Measurements from ENCODE around the gene JAG2. TPM values are rescaled to one million over a fixed set of nuclear protein-coding genes. Genes with fewer than 3 reads are reported as not detected.

Gene JAG2
- total RNA-seq, 6 experiments from 2014 or later = 0.23 to 0.76 (median 0.42) TPM

- no peaks in the 10 kb centered on the region for H3K36me3 Mint-ChIP-seq (ENCODE audit: low read depth)
- peak; percentile 99 for TF ChIP-seq CTCF (IDR thresholded peaks at IDR 0.05)
- H3K4me1 Mint-ChIP-seq (ENCODE audit: low read depth) = peaks cover 10% of the 10 kb centered on the region
- H3K27me3 Mint-ChIP-seq (ENCODE audit: insufficient read depth) = peaks cover 9% of the 10 kb centered on the region
- peak; percentile 59 for DNase-seq
- no peak overlapping the region for H3K27ac Mint-ChIP-seq
- no peaks in the 10 kb centered on the region for H3K9me3 Mint-ChIP-seq
- H3K4me3 Mint-ChIP-seq = peak overlapping the region; percentile 26; the same call in 1 of the 2 replicates
Observed at GRCh38 chr14:105203057-105203531, 34.5 kb upstream of the JAG2 start.

DNA sequence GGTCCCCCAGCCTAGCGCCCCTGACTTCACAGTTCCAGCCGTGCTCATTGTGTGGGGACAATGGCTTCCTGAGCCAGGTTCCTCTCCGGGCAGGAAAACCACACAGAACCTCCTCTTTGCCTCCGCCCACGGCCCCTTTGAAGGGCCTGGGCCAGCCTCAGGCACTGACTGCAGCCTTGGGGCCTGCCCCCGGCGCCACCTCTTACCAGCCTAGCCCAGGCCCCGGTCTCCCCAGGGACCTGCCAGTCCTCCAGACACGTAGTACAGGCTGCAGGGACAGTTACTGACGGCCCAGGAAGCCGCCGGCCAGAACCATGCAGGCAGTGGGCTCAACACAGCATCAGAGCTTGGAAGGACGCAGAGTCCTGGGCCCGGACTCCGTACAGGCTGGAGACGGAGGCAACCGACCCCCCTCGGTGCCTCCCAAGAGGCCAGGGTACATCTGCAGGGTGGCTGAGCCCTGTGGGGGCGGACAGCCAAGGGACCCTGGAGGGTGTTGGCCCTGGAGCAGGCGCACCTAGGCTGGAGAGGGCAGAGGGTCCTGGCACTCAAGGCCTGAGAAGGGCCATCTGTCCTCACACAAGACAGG is 33.4 kb upstream of the JAG2 start:
- H3K4me3 Mint-ChIP-seq = no peak overlapping the region
- H3K36me3 Mint-ChIP-seq (ENCODE audit: low read depth) = no peaks in the 10 kb centered on the region
- H3K27ac Mint-ChIP-seq = no peak overlapping the region
- DNase-seq = no peak
- H3K9me3 Mint-ChIP-seq = no peaks in the 10 kb centered on the region
- TF ChIP-seq CTCF (IDR thresholded peaks at IDR 0.05) = no peak
- peaks cover 10% of the 10 kb centered on the region for H3K4me1 Mint-ChIP-seq (ENCODE audit: low read depth)
- H3K27me3 Mint-ChIP-seq (ENCODE audit: insufficient read depth) = peaks cover 9% of the 10 kb centered on the region

DNA sequence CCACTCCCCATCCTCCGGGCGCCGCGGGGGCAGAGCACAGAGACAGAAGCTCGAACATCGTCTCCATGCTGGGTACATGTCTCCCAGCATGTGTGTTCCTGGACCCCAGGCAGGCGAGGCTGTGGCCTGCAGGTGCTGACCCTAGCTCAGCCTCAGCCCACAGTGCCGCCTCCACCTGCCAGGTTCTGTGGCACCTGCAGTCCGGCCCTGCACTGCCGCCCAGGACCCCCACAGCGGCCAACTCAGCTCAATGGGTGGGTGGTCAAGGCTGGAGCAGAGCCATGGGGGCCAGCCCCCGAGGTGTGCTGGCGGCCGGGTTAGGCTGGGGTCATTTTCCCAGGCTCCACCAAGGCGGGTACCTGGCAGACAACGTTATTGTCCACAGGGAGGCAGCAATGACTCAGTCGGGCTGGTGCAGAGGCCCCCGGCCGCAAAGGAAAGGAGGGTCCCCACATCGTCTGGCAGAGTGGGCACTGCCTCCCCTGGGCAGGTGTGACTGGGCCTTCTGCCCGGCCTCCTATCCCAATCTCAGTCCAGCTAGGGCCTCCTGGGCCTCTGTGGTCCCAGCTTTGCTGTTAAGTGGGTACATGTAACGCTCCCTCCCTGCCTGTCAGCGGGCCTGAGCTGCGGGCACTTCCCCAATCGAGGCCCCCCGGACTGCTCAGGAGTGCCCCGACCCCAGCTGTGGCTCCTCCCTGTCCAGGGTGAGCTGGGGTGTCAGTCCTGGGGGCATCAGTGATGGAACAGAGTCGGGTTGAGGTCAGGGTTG is 32.8 kb upstream of the JAG2 start:
- TF ChIP-seq CTCF (IDR thresholded peaks at IDR 0.05) = peak; percentile 25; the same call in 1 of the 2 replicates
- Mint-ChIP-seq H3K36me3 (ENCODE audit: low read depth) (no peaks in the 10 kb centered on the region), H3K4me3 (no peak overlapping the region), H3K27me3 (ENCODE audit: insufficient read depth) (peaks cover 9% of the 10 kb centered on the region), H3K9me3 (no peaks in the 10 kb centered on the region), H3K27ac (no peak overlapping the region), H3K4me1 (ENCODE audit: low read depth) (peaks cover 10% of the 10 kb centered on the region)
- no peak for DNase-seq

DNA sequence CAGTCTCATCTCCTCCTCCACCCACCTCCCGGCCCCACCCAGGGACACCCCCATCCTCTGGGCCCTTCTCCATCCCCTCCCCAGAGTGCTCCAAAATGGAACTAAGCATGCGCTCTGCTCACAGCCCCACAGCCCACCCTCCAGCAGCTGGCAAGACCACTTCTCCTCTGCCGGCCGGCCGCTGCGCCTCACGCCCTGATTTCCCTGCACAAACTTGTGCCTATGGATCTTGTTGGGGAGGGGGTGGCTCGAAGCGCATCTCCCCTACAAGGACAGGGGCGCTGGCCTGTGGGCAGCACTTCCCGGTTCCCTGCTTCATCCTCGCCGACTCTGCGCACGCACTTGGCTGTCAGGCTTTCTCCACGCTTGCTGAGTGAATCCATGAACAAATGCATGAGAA is 32.1 kb upstream of the JAG2 start:
- DNase-seq = no peak
- no peak for TF ChIP-seq CTCF (IDR thresholded peaks at IDR 0.05)
- H3K4me3 Mint-ChIP-seq = no peak overlapping the region
- H3K36me3 Mint-ChIP-seq (ENCODE audit: low read depth) = no peaks in the 10 kb centered on the region
- no peak overlapping the region for H3K27ac Mint-ChIP-seq
- H3K9me3 Mint-ChIP-seq = no peaks in the 10 kb centered on the region
- H3K4me1 Mint-ChIP-seq (ENCODE audit: low read depth) = peaks cover 10% of the 10 kb centered on the region
- peaks cover 13% of the 10 kb centered on the region for H3K27me3 Mint-ChIP-seq (ENCODE audit: insufficient read depth)

GRCh38 chr14:105200074-105200473 is 31.5 kb upstream of the JAG2 start:
- Mint-ChIP-seq H3K4me3 (no peak overlapping the region), H3K36me3 (ENCODE audit: low read depth) (no peaks in the 10 kb centered on the region), H3K27me3 (ENCODE audit: insufficient read depth) (peaks cover 14% of the 10 kb centered on the region), H3K4me1 (ENCODE audit: low read depth) (peaks cover 10% of the 10 kb centered on the region), H3K27ac (no peak overlapping the region), H3K9me3 (no peaks in the 10 kb centered on the region)
- no peak for DNase-seq
- TF ChIP-seq CTCF (IDR thresholded peaks at IDR 0.05) = peak; percentile 47; the same call in 1 of the 2 replicates
